Gastrocnemius medialis (tissue), 4 donors: Measurements from ENCODE around the gene KIF16B.

Experiments used
- CTCF ChIP-seq, 5 experiments: fragments of 450-650 bp in 3 of 5; fragments of 200-600 bp in 2 of 5; sonication (generic) in 2 of 5; IDR thresholded peaks in 4 of 5; conservative IDR thresholded peaks in 1 of 5; 1 replicate in 4 of 5; 2 replicates in 1 of 5; pipeline ENCODE4 v1.5.1; 2016 to 2019; ENCODE audit warnings: antibody characterized with exemption in 5 of 5, mild to moderate bottlenecking in 3 of 5, moderate library complexity in 3 of 5
- POLR2A ChIP-seq, 2 donors: fragments of 450-650 bp; IDR thresholded peaks; one replicate each; pipeline ENCODE4 v1.6.1; 2017; ENCODE audit warnings: antibody characterized with exemption in 2 of 2, mild to moderate bottlenecking in 2 of 2, moderate library complexity in 2 of 2

GRCh38 chr20:16611817-16612216 lies 38.6 kb upstream of the KIF16B start:
- TF ChIP-seq CTCF (IDR thresholded peaks at IDR 0.05 in 4 of 5, conservative IDR thresholded peaks at IDR 0.05 in 1 of 5): no peak
- no peak for TF ChIP-seq POLR2A (IDR thresholded peaks at IDR 0.05)
